ENCODE results near the gene KANK4. TPM values are rescaled to one million over a fixed set of nuclear protein-coding genes. Genes with fewer than 3 reads are reported as not detected.
"Not testable (repeated sequence)": the region's sequence is repeated elsewhere in the genome, so short reads cannot be mapped to it uniquely, and the experiment has no call there.

The KANK4 gene
- polyA plus RNA-seq, 1 donor, result 10.1 TPM

DNA sequence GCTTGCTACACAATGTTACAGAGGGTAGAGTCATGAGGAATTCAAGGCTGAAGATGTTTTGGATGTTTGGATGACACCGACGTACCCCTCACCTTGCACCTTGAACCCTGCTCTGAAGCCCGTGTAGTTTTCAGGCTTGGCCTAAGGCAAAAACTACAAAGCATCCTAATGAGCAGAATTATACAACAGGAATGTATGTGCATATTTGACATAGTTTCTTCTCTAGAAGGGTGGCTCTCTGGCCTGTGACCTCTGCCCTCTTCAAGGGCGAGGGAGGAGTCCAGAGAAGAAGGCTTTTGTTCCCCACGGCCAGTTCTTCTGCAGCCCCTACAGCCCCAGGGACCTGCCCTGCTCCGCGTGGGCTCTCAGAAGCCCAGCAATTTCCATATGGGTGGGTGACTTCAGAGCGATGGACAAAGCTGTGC lies 81.3 kb downstream of the KANK4 start:
- DNase-seq (ENCODE audit: low read depth), result no peak

- no peak for DNase-seq (ENCODE audit: low read depth)
Observed at GRCh38 chr1:62237361-62237760, 81.9 kb downstream of the KANK4 start.

DNA sequence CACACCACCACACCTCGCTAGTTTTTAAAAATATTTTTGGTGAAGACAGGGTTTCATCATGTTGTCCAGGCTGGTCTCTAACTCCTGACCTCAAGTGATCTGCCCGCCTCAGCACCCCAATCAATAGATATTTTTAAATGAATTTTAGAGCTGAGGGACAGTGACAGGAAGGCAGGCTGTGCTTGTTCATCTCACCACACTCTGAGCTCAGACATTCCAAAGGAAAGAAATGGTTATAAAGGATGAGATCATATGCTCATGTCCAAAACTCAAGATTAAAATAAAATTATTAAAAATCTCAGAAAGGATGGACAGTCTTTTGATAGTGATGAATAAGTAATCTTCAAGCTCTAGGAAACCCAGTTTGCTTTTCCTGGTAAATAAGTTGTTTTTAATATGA lies 83.7 kb downstream of the KANK4 start:
- no peak for DNase-seq (ENCODE audit: low read depth)

DNA sequence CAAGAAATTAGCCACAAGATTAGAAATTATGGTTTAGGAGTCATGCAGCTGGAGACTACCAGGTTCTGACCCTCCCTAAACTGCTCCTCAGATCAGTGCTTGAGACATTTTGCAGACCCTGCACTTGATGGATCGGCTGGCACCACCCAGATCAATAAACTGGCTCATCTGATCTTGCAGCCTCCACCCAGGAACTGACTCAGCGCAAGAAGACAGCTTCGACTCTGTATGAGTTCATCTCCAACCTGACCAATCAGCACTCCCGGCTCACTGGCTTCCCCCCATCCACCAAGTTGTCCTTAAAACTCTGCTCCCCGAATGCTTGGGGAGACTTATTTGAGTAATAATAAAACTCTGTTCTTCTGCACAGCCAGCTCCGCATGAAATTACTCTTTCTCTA lies 84.5 kb downstream of the KANK4 start:
- no peak for DNase-seq (ENCODE audit: low read depth)

DNA sequence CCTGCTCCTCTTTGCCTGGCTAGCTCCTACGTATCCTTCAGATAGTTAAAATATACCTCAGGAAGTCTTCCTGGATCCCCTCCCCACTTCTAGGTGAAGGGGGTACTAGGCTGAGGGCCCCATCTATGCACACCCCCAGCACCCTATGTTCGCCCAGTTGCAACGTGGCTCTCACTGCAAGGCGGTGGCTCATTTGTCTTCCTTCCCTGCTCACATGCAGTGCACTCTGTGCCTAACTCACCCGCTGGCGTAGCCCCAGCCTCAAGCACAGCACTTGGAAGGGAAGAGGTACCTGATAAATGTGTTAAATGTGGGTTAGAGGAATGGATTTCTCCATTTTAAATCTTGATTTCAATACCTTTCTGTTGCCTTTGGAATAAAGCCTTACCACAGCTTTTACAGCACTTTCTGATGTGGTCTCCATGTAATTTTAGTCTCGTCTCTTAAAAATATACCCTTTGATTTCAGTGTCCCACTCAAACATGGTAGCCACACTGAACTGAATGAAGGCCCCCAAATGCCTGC lies 85.2 kb downstream of the KANK4 start:
- no peak for DNase-seq (ENCODE audit: low read depth)

GRCh38 chr1:62232871-62233278 lies 86.4 kb downstream of the KANK4 start:
- no peak for DNase-seq (ENCODE audit: low read depth)

GRCh38 chr1:62230718-62231117 lies 88.5 kb downstream of the KANK4 start:
- no peak for DNase-seq (ENCODE audit: low read depth)

DNA sequence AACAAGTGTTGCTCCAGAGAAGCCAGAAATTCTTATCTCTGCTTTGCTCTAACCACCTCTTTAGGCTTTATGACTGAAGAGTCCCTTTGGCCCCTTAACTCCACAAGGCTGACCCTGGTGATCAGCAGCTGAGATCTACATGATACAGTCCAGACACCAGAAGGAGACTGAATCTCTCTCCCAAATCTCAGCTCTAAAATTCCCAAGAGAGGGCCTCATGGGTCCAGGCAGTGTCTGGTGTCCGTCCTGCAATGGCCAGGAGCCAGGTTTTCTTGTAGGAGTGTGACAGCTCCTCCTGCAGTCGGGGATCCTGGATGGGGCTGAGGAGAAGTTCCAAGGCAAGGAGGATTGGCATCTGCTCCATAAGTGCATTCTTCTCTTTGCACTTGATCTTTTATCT lies 89.3 kb downstream of the KANK4 start:
- DNase-seq (ENCODE audit: low read depth), result no peak

- no peak for DNase-seq (ENCODE audit: low read depth)
Observed at GRCh38 chr1:62229468-62229867, 89.8 kb downstream of the KANK4 start.

- no peak for DNase-seq (ENCODE audit: low read depth)
Observed at GRCh38 chr1:62228883-62229187, 90.4 kb downstream of the KANK4 start.

DNA sequence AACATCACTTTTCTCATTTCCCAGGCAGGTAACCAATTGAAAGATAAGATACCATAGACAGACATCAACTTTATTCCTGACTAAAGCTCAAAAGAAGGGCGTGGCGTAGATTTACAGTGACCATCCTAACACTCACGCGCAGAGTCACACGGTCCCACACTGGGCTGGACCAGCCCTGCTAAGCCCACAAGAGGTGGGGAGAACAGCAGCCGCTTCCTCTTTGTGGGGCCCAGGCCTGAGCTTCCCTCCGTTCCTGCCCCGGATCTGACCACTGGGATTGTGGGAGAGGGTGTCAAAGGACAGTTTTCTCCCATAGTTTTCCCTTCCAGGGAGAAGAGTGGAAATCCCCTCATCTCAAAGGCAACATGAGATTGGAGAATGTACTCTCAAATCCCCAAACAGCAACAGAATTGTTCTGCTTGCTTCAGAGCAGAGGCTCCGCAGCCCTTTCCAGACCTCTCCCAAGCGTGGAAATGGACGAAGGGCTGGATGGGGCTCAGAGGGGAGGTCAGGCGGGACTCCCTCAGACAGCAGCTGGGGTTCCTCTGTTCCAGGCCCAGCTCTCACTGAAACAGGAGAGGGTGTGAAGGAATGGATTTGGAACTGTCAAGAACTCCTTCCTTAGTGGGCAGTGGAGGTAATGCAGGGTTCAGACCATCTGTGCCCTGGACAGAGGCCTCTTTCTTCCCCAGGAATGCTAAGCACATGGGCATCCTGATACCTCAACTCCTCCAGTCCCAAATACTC lies 90.9 kb downstream of the KANK4 start:
- no peak for DNase-seq (ENCODE audit: low read depth)

- DNase-seq (ENCODE audit: low read depth), result no peak
Observed at GRCh38 chr1:62227496-62227895, 91.7 kb downstream of the KANK4 start.

DNA sequence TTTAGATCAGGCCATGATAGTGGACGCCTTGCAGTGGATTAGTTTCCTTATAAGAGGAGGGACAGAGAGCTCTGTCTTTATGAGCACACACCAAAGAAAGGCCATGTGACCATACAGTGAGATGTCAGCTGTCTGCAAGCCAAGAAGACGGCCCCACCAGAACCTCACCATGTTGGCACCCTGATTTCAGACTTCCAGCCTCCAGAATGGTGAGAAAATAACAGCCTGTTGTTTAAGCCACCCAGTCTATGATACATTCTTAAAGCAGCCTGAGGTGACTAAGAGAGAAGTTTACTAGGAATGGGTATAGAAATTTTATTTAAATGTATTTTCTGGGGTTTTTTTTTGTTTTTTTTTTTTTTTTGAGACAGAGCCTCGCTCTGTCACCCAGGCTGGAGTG lies 95.1 kb downstream of the KANK4 start:
- no peak for DNase-seq (ENCODE audit: low read depth)

DNA sequence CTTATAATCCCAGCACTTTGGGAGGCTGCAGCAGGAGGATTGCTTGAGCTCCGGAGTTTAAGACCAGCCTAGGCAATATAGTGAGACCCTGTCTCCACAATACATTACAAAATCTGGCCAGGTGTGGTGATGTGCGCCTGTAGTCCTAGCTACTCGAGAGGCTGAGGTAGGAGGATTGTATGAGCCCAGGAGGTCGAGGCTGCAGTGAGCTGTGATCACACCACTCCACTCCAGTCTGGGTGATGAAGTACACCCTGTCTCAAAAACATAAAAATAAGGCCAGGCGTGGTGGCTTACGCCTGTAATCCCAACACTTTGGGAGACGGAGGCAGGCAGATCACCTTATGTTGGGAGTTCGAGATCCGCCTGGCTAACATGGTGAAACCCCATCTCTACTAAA lies 96.9 kb downstream of the KANK4 start:
- DNase-seq (ENCODE audit: low read depth), result no peak

GRCh38 chr1:62221171-62221570 lies 98.1 kb downstream of the KANK4 start:
- no peak for DNase-seq (ENCODE audit: low read depth)

GRCh38 chr1:62220456-62220855 lies 98.8 kb downstream of the KANK4 start:
- DNase-seq (ENCODE audit: low read depth), result not testable (repeated sequence)

DNA sequence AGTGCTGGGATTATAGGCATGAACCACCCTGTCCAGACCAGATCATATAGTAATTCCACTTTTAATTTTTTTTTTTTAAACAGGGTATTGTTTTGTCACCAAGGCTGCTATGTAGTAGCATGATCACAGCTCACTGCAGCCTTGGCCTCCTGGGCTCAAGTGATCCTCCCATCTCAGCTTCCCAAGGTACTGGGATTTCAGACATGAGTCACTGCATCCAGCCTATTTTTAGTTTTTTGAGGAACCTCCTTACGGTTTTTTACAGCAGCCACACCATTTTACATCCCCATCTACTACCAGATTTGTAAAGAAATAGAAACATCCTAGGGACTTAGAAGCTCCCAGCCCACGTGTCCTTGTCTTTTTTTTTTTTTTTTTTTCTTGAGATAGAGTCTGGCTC lies 100.6 kb downstream of the KANK4 start:
- no peak for DNase-seq (ENCODE audit: low read depth)

DNA sequence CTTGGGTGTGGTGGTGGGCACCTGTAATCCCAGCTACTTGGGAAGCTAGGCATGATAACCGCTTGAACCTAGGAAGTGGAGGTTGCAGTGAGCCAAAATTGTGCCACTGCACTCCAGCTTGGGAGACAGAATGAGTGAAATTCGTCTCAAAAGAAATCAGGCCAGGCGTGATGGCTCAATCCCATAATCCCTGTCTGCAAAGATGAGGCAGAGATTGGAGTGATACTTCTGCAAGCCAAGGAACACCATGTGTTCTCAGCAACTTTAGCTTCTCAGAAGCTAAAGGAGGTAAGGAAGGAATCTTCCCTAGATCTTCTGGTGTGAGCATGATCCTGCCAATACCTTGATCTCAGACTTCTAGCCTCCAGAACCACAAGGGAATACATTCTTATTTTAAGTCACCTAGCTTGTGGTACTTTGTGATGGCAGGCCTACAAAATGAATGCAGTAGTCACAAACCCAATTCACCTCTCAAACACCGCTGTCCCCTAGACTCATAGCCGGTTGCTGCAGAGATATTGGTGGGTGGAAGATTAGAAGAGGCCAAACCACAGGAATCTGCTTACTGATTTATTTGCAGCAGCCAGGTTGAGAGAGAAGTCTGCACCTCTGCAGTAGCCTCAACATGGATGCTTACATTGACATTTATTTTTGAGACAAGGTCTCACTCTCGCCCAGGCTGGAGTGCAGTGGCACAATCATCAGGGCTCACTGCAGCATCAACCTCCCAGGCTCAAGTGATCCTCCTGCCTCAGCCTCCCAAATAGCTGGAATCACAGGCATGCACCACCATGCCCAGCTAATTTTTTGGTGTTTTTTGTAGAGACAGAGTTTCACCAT lies 105.9 kb downstream of the KANK4 start:
- DNase-seq (ENCODE audit: low read depth), result no peak

GRCh38 chr1:62212411-62212810 lies 106.8 kb downstream of the KANK4 start:
- DNase-seq (ENCODE audit: low read depth), result no peak

DNA sequence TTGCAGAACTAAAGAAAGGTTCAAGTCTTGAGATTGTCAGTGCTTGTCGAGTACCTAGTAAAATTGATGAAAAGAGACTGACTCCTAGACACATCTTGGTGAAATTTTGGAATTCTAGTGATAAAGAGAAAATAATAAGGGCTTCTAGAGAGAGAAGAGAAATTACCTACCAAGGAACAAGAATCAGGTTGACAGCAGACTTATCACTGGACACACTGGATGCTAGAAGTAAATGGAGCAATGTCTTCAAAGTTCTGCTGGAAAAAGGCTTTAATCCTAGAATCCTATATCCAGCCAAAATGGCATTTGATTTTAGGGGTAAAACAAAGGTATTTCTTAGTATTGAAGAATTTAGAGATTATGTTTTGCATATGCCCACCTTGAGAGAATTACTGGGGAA lies 108.3 kb downstream of the KANK4 start:
- DNase-seq (ENCODE audit: low read depth), result no peak

DNA sequence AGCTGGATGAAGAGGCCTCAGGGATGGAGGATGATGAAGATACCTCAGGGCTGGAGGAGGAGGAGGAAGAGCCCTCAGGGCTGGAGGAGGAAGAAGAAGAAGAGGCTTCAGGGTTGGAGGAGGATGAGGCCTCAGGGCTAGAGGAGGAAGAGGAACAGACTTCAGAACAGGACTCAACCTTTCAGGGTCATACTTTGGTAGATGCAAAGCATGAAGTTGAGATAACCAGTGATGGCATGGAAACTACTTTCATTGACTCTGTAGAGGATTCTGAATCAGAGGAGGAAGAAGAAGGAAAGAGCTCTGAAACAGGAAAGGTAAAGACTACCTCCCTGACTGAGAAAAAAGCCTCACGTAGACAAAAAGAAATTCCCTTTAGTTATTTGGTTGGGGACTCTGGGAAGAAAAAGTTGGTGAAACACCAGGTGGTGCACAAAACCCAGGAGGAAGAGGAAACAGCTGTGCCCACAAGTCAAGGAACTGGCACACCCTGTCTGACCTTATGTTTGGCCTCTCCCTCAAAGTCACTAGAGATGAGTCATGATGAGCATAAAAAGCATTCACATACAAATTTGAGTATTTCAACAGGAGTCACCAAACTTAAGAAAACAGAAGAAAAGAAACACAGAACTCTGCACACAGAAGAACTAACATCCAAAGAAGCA lies 109.2 kb downstream of the KANK4 start:
- no peak for DNase-seq (ENCODE audit: low read depth)

DNA sequence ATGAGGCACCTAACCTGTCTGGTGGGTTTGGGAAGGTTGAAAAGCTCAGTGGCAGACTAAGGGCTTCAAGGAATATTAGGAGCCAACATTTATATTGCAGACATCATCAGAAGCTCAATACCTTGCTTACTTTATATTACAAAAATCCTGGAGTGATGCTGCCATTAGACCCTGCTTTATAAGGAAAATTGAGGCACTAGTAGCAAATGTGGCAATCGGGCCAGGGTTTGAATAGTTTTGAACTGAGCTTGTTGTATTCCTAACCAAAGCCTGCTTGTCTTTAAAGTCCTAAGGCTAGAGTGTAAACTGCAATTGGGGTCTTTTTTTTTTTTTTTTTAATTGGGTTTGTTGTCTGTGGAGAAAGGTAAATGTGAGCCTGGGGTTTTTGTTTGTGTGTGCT lies 110.3 kb downstream of the KANK4 start:
- no peak for DNase-seq (ENCODE audit: low read depth)

DNA sequence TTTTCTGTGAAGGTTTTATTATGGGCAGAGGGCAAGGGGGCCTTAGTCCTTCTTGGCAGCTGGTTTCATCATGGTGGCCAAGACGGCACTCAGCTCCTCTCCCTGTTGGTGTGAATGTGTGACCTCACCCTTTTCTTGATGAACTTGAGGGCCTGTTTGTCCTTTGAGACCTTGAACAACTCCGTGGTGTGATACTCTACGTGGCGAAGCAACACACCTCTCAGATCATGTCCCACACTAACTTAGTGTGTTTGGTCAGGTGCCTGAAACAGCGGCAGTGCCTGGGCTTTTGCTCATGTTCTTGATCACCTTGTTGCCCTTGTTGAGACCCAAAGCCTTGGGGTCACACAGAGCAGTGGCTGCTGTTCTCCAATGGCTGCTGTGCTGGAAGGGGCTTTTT lies 111.1 kb downstream of the KANK4 start:
- DNase-seq (ENCODE audit: low read depth), result no peak

Data from forelimb muscle (tissue), 1 donor.